Activated CD4-positive, CD25-positive, alpha-beta regulatory T cell treated with anti-CD3 and anti-CD28 coated beads, Interleukin-2, amount 50 U/mL, for 24 hours (primary cell): Measurements from ENCODE around the gene CCNE1.
"Not testable (repeated sequence)": the region's sequence is repeated elsewhere in the genome, so short reads cannot be mapped to it uniquely, and the experiment has no call there.

ENCODE experiments used
- ATAC-seq, 2 donors: fragments of 150-1000 bp; cut with Tn5 transposase; one replicate each; pipeline ENCODE4 v1.10.0; 2021; ENCODE audit warnings: mild to moderate bottlenecking in 1 of 2, moderate library complexity in 1 of 2

The CCNE1 gene

GRCh38 chr19:29789007-29789406 lies 22.8 kb upstream of the CCNE1 start:
- ATAC-seq: no peak

DNA sequence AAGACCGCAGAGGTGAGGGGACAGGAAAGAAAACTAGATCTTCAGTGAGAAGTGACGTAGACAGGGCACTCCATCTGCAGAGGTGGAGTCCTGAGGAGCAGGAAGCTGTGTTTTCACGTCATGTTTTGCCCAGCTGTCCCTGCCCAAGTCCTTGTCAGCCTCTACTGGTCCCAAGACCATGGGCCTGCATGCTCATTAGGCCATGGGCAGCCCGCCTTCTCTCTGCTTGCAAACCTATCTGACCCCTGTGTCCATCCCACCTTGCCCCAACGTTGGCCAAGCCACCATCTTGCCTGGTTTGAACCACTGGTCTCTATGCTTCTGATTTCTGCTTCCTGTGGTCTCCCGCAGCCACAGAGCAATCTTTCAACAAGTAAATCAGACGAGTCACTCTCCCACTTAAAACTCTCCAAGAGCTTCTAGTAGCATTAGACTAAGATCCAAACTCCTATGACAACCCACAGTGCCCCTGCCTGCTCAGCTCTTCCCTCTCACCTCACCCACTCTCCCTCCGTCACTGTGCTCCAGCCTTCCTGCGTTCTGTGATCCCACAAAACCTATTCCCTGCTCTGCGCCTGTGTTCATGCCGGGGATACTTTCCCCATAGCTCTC lies 18.6 kb upstream of the CCNE1 start:
- ATAC-seq: no peak

DNA sequence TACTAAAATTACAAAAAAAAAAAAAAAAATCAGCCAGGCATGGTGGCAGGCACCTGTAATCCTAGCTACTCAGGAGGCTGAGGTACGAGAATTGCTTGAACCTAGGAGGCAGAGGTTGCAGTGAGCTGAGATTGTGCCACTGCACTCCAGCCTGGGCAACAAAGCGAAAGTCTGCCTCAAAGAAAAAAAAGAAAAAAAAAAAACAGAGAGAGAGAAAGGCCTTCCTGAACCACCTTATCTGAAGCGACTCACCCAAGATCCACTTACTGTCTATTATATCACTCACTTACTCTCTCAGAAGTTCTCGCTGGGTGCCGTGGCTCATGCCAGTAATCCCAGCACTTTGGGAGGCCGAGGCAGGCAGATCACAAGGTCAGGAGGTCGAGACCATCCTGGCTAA lies 17.3 kb upstream of the CCNE1 start:
- not testable (repeated sequence) for ATAC-seq

DNA sequence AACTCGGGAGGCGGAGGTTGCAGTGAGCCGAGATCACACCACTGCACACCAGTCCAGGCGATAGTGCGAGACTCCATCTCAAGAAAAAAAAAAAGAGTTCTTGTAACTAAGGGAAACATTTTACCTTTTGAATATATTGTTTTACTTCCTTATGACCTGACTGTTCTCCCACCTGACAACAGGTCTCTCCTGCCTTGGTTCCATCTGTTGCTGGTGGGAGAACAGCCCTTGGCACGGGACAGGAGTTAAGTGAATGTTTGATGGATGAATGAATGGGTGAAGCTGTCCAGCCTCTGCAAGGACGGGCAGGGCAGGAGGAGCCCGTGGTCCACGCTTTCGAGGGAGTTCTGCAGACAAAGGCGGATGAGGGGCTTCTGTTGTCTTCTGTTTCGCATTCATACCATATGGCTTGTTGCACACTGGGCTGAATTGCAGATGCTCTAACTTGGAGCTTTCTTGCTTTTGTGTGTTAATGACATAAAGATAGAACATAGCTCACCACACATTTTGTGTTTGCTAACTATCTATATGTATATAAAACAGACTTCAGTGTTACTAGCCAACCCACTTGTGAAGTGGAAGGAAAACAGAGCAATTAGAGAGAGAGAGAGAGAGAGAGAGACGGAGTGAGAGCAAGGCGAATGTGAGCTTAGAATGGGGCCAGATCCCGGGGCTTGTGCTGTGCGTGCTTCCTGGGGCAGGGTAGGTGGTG lies 16.2 kb upstream of the CCNE1 start:
- no peak for ATAC-seq

- no peak for ATAC-seq
Observed at GRCh38 chr19:29796173-29796573, 15.6 kb upstream of the CCNE1 start.

DNA sequence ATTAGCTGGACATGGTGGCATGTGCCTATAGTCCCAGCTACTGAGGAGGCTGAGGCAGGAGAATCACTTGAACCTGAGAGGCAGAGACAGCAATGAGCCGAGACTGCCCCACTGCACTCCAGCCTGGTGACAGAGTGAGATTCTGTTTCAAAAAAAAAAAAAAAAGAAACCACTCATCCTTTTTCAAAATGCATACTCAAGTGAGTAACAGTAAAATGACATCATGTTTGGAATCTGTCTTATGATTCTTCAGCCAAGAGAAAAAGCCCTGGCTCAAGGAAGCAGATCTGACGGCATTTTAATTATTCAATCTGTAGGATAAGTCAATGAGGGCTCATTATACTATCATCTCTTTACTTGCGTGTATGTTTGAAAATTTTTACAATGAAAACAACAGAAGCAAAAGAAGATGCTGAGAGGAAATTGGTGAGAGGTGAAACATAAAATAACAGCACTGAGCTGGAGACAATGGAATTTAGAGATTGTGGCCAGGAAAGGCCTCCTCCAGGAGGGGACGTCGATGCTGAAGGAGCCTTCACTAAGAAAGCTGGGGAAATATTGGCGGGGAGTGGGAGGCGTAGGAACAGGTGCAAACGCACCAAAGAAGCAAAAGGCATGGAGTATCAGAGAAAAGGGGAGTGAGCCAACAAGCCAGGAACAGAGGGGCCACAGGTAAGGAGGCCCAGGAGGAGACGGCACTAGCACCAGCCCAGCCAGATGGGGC lies 12.9 kb upstream of the CCNE1 start:
- no peak for ATAC-seq

DNA sequence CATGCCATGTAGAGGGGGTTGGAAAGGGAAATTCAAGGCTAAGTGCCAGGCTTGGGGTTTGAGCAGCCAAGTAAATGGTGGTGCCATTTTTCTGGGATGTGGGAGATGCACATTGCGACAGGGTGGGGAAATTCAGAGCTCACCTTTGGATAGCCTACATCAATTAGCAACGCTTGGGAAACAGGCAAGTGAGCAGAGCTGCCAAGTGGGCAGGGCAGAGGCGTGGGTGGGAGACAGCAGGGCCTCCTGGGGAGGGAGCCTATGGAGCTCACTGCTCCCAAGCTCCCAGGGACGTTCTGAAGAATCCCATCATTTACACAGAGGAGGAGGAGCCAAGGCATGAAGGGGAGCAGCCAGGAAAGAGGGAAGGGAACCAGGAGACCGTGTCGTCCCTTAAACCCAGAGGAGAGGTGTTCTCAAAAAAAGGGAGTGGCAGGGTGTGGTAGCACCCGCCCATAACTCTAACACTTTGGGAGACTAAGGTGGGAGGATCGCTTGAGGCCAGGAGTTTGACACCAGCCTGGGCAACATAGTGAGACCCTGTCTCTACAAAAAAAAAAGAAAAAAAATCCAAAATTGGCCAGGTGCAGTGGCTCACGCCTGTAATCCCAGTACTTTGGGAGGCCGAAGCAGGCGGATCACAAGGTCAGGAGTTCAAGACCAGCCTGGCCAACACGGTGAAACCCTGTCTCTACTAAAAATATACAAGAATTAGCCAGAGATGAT lies 11.5 kb upstream of the CCNE1 start:
- no peak for ATAC-seq

DNA sequence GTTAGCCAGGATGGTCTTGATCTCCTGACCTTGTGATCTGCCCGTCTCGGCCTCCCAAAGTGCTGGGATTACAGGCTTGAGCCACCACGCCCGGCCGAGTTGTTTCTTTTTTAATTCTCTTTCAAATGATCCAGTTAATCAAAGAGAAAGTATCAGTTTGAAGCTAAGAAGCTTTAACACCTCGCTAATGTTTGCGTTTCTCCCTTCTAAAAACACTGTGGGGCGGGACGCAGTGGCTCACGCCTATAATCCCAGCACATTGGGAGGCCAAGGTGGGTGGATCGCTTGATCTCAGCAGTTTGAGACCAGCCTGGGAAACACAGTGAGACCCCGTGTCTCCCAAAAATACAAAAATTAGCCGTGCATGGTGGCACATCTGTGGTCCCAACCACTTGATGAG lies 7.8 kb upstream of the CCNE1 start:
- not testable (repeated sequence) for ATAC-seq

DNA sequence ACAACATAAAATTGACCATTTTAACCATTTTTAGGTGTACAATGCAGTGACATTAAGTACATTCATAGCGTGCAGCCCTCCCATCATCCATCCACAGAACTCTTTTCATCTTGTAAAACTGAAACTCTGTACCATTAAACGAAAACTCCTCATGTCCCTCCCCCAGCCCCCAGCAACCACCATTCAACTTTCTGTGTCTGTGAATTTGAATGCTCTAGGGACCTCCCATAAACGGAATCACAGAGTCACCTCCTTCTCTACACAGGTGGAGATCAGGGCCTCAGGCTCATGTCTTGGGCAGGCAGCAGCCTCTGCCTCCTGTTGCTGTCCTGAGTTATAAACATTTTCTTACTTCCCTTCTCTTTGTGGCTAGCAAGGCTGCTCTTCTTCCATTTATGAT lies 7.3 kb upstream of the CCNE1 start:
- ATAC-seq: peak; percentile 81 to 82

DNA sequence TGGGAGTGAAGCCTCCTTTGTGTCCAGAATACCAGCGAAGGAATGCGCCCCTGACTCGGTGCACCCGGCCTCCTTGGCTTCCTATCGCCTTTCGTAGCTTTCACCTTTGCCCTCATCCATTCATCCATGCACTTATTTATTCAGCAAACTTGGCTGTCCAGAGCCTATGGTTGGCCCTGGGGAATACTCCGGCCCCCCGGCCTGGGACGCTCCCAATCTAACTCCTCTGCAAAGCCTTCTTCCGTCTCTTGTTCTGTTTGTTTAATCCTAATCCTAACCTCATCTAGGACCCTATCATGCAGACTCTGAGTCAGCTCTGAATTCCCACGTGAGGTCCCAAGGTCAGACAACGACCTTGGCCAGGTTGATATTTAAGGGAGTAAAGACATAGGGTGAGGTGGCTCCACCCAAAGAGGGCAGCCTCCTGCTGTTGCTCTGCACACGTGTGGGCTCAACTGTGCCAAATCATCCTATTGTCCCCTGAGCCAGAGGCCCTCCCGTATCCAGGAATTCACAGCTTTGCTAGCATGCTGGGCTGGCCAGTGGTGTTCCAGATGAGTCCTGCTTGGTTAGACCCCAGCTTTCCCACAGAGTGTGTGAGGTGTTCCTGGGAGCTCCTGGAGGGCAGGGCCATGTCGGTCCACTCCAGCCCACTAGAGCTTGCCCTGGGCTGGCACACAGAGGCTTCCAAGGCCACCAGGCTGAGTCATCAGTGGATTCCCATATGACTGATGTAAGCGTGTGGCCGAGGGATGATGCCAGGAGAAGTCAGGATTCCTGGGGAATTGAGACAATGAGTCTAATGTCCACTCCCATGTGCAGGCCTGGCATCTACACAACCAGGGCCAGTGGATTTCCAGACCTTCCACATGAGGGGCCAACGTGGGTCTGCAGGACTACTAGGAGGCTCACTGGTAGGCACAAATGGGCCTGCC lies 6.5 kb upstream of the CCNE1 start:
- no peak for ATAC-seq

GRCh38 chr19:29806098-29806866 lies 5.5 kb upstream of the CCNE1 start:
- ATAC-seq: no peak

- no peak for ATAC-seq
Observed at GRCh38 chr19:29807178-29807577, 4.6 kb upstream of the CCNE1 start.

GRCh38 chr19:29807870-29808405 lies 3.9 kb upstream of the CCNE1 start:
- no peak for ATAC-seq

DNA sequence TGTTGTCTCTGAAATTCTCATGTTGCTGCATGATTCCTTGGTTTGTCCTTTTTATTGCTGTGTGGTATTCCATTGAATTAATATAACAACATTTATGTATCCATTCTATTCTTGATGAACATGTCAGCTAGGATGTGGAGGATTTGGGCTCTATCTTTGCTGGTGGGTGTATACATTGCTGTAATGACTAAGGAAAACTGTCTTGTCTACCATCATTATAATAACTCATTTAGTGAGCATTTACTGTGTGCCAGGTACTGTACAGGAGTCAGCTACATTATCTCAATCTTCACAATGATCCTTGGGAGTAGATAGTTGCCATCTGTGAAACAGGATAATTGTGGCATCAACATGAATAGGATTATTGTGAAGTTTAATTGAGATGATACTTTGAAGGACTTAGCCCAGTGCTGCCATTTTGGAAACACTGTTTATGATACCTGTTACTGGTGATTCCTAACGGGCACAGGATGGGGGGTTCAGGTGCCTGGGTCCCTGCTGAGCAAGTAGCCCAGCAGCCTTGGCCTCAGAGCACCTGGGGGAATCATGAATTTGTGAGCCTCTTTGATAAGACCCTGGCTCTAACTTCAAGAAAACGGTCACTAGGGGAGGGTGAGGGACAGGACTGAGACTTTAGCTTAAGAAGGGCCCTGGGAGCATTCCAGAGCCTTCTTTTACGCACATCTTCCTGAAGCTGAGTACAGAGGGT lies 1.8 kb upstream of the CCNE1 start:
- ATAC-seq: no peak

DNA sequence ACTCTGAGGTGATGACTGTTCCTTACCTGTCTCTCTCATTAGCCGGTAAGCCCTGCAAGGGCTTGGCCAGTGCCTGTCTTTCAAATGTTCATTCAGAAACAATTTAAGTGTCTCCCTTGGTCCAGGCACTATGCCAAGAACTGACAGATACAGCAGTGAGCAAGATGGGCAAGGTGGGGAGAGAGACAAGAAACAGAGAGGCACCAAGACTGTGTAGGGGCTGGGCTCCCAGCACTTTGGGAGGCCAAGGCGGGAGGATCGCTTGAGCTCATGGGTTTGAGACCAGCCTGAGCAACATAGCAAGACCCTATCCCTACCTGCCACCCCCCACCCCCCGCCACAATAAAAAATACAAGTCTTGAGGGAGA lies 1.3 kb upstream of the CCNE1 start:
- no peak for ATAC-seq

GRCh38 chr19:29812080-29812880 lies 489 bp downstream of the CCNE1 start:
- peak; percentile 2 to 4 for ATAC-seq

- ATAC-seq: no peak
Observed at GRCh38 chr19:29812881-29813275, 1.1 kb downstream of the CCNE1 start.

- ATAC-seq: no peak
Observed at GRCh38 chr19:29813642-29814041, 1.9 kb downstream of the CCNE1 start.

DNA sequence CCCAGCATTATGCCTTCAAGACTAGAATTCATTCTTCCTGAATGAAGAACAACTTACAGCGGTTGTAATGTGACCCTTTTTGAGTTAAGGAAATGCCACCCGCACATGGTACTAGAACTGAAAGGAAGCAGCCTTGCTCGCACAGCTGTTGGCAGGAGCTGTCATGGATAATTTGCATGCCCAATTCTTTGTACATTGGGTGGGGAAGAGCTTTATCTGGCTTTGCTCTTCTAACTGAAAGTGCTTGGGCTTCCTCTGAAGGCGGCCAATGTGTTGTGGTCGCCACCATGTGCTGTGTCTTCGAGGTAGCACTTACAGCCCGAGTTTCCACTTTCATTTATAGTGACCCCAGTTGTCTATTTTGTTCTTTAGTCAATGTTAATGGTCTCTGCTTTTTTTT lies 3.4 kb downstream of the CCNE1 start:
- no peak for ATAC-seq

DNA sequence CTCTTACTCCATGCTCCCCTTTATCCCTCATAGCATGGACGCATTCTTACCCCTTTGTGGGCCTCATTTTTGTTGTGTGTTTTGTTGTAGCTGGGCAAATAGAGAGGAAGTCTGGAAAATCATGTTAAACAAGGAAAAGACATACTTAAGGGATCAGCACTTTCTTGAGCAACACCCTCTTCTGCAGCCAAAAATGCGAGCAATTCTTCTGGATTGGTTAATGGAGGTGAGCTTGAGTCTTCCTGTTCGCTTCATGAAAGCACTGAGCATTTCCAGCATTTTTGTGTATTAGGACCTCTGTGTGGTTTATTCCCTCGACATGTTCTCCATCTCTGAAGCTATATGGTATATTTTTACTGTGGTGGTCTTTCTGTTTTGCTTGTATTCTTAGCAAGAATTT lies 5.5 kb downstream of the CCNE1 start:
- ATAC-seq: no peak
